SK-N-SH (cell line): ENCODE results near the gene NEBL. TPM values are rescaled to one million over a fixed set of nuclear protein-coding genes. Genes with fewer than 3 reads are reported as not detected.

Experiments
- CTCF ChIA-PET: fragments of 300-600, 350-600 bp; formaldehyde crosslinking; extraction: SDS; loops from one replicate; lab custom pipeline; 2021; lab: Yijun Ruan, JAX
- POLR2A ChIA-PET: fragments of 350-600 bp; sonication (Branson Sonifier 250); formaldehyde crosslinking; extraction: SDS; loops from one replicate; lab custom pipeline; 2020; ENCODE audit warnings: antibody characterized with exemption, inconsistent platforms; lab: Yijun Ruan, JAX
- DNase-seq: peaks from one replicate; pipeline ENCODE4 v3.0.0; 2012
- H2AFZ ChIP-seq: fragments of 200-600 bp; sonication (generic); 2 replicates; pipeline ENCODE4 v1.8.1; 2016; ENCODE audit warnings: antibody characterized with exemption, mild to moderate bottlenecking, low read depth
- H3F3A ChIP-seq: fragments of 200-600 bp; sonication (generic); replicated peaks from 2 replicates; pipeline ENCODE3; 2016; ENCODE audit warnings: antibody characterized with exemption, mild to moderate bottlenecking; ENCODE audit not compliant: insufficient read depth
- H3K27ac ChIP-seq, 2 experiments: fragments of 200-500 bp in 1 of 2; fragments of 200-600 bp in 1 of 2; sonication (Bioruptor generic) in 1 of 2; sonication (generic), shearing (Covaris generic) in 1 of 2; 2 replicates each; pipeline versions ENCODE4 v1.5.1 to v1.6.1; 2014 to 2016; ENCODE audit warnings: low read depth in 2 of 2, inconsistent platforms in 1 of 2, low read length in 1 of 2, mild to moderate bottlenecking in 1 of 2, mixed read lengths in 1 of 2
- H3K27me3 ChIP-seq: fragments of 200-600 bp; sonication (generic), shearing (Covaris generic); 2 replicates; pipeline ENCODE4 v1.6.1; 2016; ENCODE audit warnings: mixed run types; ENCODE audit not compliant: insufficient read depth
- H3K36me3 ChIP-seq, 2 experiments: fragments of 200-500 bp in 1 of 2; fragments of 200-600 bp in 1 of 2; sonication (Bioruptor generic) in 1 of 2; sonication (generic) in 1 of 2; replicated peaks in 1 of 2; 2 replicates each; pipeline versions ENCODE3 to v1.5.1; 2014 to 2016; ENCODE audit warnings: low read length in 1 of 2, mild to moderate bottlenecking in 1 of 2; ENCODE audit not compliant: insufficient read depth in 2 of 2, control insufficient read depth in 1 of 2
- H3K4me1 ChIP-seq, 2 experiments: fragments of 200-500 bp in 1 of 2; fragments of 200-600 bp in 1 of 2; sonication (Bioruptor generic) in 1 of 2; sonication (generic), shearing (Covaris generic) in 1 of 2; 2 replicates each; pipeline versions ENCODE4 v1.5.1 to v1.6.1; 2014 to 2016; ENCODE audit warnings: low read depth in 1 of 2, low read length in 1 of 2, mixed run types in 1 of 2; ENCODE audit not compliant: insufficient read depth in 2 of 2, control insufficient read depth in 1 of 2
- H3K4me2 ChIP-seq: fragments of 200-600 bp; sonication (generic), shearing (Covaris generic); 2 replicates; pipeline ENCODE4 v1.6.1; 2017; ENCODE audit warnings: mixed run types
- H3K4me3 ChIP-seq, 2 experiments: fragments of 200-500 bp in 1 of 2; fragments of 200-600 bp in 1 of 2; sonication (Bioruptor generic) in 1 of 2; sonication (generic), shearing (Covaris generic) in 1 of 2; 2 replicates each; pipeline versions ENCODE4 v1.5.1 to v1.8.1; 2014 to 2016; ENCODE audit warnings: low read depth in 2 of 2, inconsistent platforms in 1 of 2, low read length in 1 of 2, mild to moderate bottlenecking in 1 of 2, mixed read lengths in 1 of 2, moderate library complexity in 1 of 2
- H3K79me2 ChIP-seq: fragments of 200-600 bp; sonication (generic); 2 replicates; pipeline ENCODE4 v1.8.1; 2017; ENCODE audit warnings: mild to moderate bottlenecking; ENCODE audit not compliant: insufficient read depth
- H3K9ac ChIP-seq: fragments of 200-600 bp; sonication (generic); 2 replicates; pipeline ENCODE4 v1.6.1; 2017; ENCODE audit warnings: mixed run types
- H3K9me2 ChIP-seq: fragments of 200-600 bp; sonication (generic); 2 replicates; pipeline ENCODE4 v1.6.1; 2017; ENCODE audit warnings: mixed run types
- H3K9me3 ChIP-seq: fragments of 200-600 bp; sonication (generic); 2 replicates; pipeline ENCODE4 v1.6.1; 2017; ENCODE audit warnings: mixed run types, mild to moderate bottlenecking, moderate library complexity
- H4K20me1 ChIP-seq: fragments of 200-600 bp; sonication (generic); 2 replicates; pipeline ENCODE4 v1.6.1; 2017; ENCODE audit warnings: mild to moderate bottlenecking, mixed run types; ENCODE audit not compliant: insufficient read depth
- CHD2 ChIP-seq: fragments of 150-350 bp; IDR thresholded peaks from 2 replicates; pipeline ENCODE4 v1.6.1; 2018; ENCODE audit warnings: low read length; ENCODE audit not compliant: partially characterized antibody
- CTCF ChIP-seq: fragments of 200-600 bp; sonication (generic); IDR thresholded peaks from 2 replicates; pipeline ENCODE4 v1.6.1; 2017; ENCODE audit warnings: antibody characterized with exemption, mild to moderate bottlenecking, moderate library complexity
- ELF1 ChIP-seq: IDR thresholded peaks from 2 replicates; pipeline ENCODE4 v1.4.0; 2012
- EP300 ChIP-seq, 2 experiments: IDR thresholded peaks; 2 replicates each; pipeline versions ENCODE4 v1.4.0 to v1.6.1; 2012; ENCODE audit warnings: borderline replicate concordance in 1 of 2, low read depth in 1 of 2, low read length in 1 of 2
- EZH2phosphoT487 ChIP-seq: fragments of 200-600 bp; sonication (generic); IDR thresholded peaks from 2 replicates; pipeline ENCODE4 v1.6.1; 2017; ENCODE audit warnings: low read depth, mixed run types, mild to moderate bottlenecking, antibody characterized with exemption, moderate library complexity, borderline replicate concordance
- FOXM1 ChIP-seq: IDR thresholded peaks from 2 replicates; pipeline ENCODE4 v1.4.0; 2012; ENCODE audit warnings: low read depth, mild to moderate bottlenecking
- GABPA ChIP-seq: IDR thresholded peaks from 2 replicates; pipeline ENCODE4 v1.4.0; 2012; ENCODE audit warnings: low read depth, mild to moderate bottlenecking
- GATA2 ChIP-seq: sonication (generic); formaldehyde crosslinking; IDR thresholded peaks from 2 replicates; pipeline ENCODE4 v1.5.0; 2020; ENCODE audit warnings: mild to moderate bottlenecking, missing genetic modification reagents
- IRF3 ChIP-seq: fragments of 150-350 bp; IDR thresholded peaks from 2 replicates; pipeline ENCODE4 v1.6.1; 2016; ENCODE audit warnings: mild to moderate bottlenecking, low read depth, low read length
- MAX ChIP-seq: IDR thresholded peaks from 2 replicates; pipeline ENCODE4 v1.4.0; 2012; ENCODE audit warnings: low read depth
- NFIC ChIP-seq: IDR thresholded peaks from 2 replicates; pipeline ENCODE4 v1.4.0; 2012; ENCODE audit warnings: borderline replicate concordance
- NRF1 ChIP-seq: IDR thresholded peaks from 2 replicates; pipeline ENCODE4 v1.6.1; 2012; ENCODE audit warnings: low read depth, mild to moderate bottlenecking, low read length
- PBX3 ChIP-seq: IDR thresholded peaks from 2 replicates; pipeline ENCODE4; 2012
- RAD21 ChIP-seq: IDR thresholded peaks from 2 replicates; pipeline ENCODE4 v1.6.1; 2012; ENCODE audit warnings: mild to moderate bottlenecking, low read length
- RCOR1 ChIP-seq: fragments of 150-350 bp; IDR thresholded peaks from 2 replicates; pipeline ENCODE4 v1.6.1; 2017; ENCODE audit warnings: antibody characterized with exemption, low read length
- RXRA ChIP-seq: IDR thresholded peaks from 2 replicates; pipeline ENCODE4 v1.4.0; 2012; ENCODE audit warnings: low read depth, mild to moderate bottlenecking, borderline replicate concordance
- SMC3 ChIP-seq: IDR thresholded peaks from 2 replicates; pipeline ENCODE4 v1.6.1; 2012; ENCODE audit warnings: low read depth, low read length, improper control_type of control experiment
- TCF12 ChIP-seq: IDR thresholded peaks from 2 replicates; pipeline ENCODE4 v1.4.0; 2012
- TEAD4 ChIP-seq: IDR thresholded peaks from 2 replicates; pipeline ENCODE4 v1.4.0; 2012; ENCODE audit warnings: mild to moderate bottlenecking, borderline replicate concordance; ENCODE audit not compliant: insufficient read depth
- USF1 ChIP-seq: IDR thresholded peaks from 2 replicates; pipeline ENCODE4 v1.4.0; 2012; ENCODE audit warnings: low read depth, borderline replicate concordance
- WGBS: methylation state at CpG from one replicate; pipeline ENCODE4 v1.1.6; 2017; ENCODE audit warnings: low lambda C conversion rate; 5-methylcytosine and 5-hydroxymethylcytosine counted together
- polyA plus RNA-seq, 3 experiments: library from polyadenylated mRNA; depleted of rRNA; stranded (reverse); fragments of >200 nt; gene quantifications; 2 replicates each; pipeline ENCODE4 v1.2.3, GENCODE V29; 2012

The NEBL gene
- polyA plus RNA-seq, 1 of the 3 experiments (the other 2 are of a cell fraction), result 0.58 TPM

GRCh38 chr10:20908391-20908790 is 11.3 kb upstream of the NEBL start:
- no peak for DNase-seq
- H3K4me1 ChIP-seq, result peaks cover 0 to 4% of the 10 kb centered on the region in 2 experiments; a peak in 2 of 4 replicates
- 50% methylated on average over 3 of the region's 3 CpGs for WGBS
- H3K36me3 ChIP-seq, result peaks cover 0 to 10% of the 10 kb centered on the region in 2 experiments
- no peaks in the 10 kb centered on the region for H3K27me3 ChIP-seq
- H3F3A ChIP-seq, result no peaks in the 10 kb centered on the region
- H3K4me3 ChIP-seq, result no peak overlapping the region
- no peak overlapping the region; a peak in 1 of 4 replicates for H3K27ac ChIP-seq
- TF ChIP-seq CTCF, result no peak
- no peak for TF ChIP-seq IRF3
- no peak for TF ChIP-seq GABPA
- TF ChIP-seq EP300 (IDR thresholded peaks at IDR 0.05; ENCODE audit: borderline replicate concordance in 1 of 2, low read depth in 1 of 2, low read length in 1 of 2), result no peak
- no peak for TF ChIP-seq GATA2 (CRISPR knock-in tag)
- no peak for TF ChIP-seq RCOR1
- no peak for TF ChIP-seq TCF12
- no peak for TF ChIP-seq FOXM1
- no peak overlapping the region for H3K4me2 ChIP-seq
- ChIA-PET CTCF (interaction anchor here (1.5 kb wide), 1 partner anchor 9 kb away, joined by 4 read pairs; no protein-coding TSS in a partner anchor), POLR2A (no interaction called here)
- H3K9me2 ChIP-seq, result no peaks in the 10 kb centered on the region
- no peaks in the 10 kb centered on the region for H3K9me3 ChIP-seq
- no peak overlapping the region for H2AFZ ChIP-seq
- H3K9ac ChIP-seq, result no peak overlapping the region
- H4K20me1 ChIP-seq, result no peaks in the 10 kb centered on the region
- no peaks in the 10 kb centered on the region for H3K79me2 ChIP-seq

GRCh38 chr10:20903635-20904390 is 6.7 kb upstream of the NEBL start:
- Histone ChIP-seq H4K20me1 (no peaks in the 10 kb centered on the region), H3K9me2 (no peaks in the 10 kb centered on the region), H3K79me2 (no peaks in the 10 kb centered on the region), H3K36me3 (peaks cover 0 to 11% of the 10 kb centered on the region in 2 experiments), H3K27ac (no peak overlapping the region), H2AFZ (no peak overlapping the region), H3K27me3 (no peaks in the 10 kb centered on the region), H3F3A (no peaks in the 10 kb centered on the region), H3K4me3 (no peak overlapping the region), H3K9me3 (no peaks in the 10 kb centered on the region), H3K4me2 (no peak overlapping the region), H3K4me1 (no peaks in the 10 kb centered on the region), H3K9ac (no peak overlapping the region)
- WGBS, result 50% methylated on average over 5 of the region's 5 CpGs
- TF ChIP-seq RAD21, result no peak
- no peak for TF ChIP-seq NRF1
- no peak for TF ChIP-seq NFIC
- no peak for TF ChIP-seq MAX
- no peak for TF ChIP-seq RXRA
- no peak for TF ChIP-seq USF1
- TF ChIP-seq CHD2, result no peak
- no peak for TF ChIP-seq SMC3
- TF ChIP-seq ELF1, result no peak
- no peak for TF ChIP-seq RCOR1
- no peak for TF ChIP-seq GABPA
- no peak for TF ChIP-seq EZH2phosphoT487
- no peak for TF ChIP-seq PBX3
- TF ChIP-seq TEAD4, result no peak
- no peak for TF ChIP-seq IRF3
- DNase-seq, result no peak
- ChIA-PET POLR2A (no interaction called here), CTCF (interaction anchor here (0.6 kb wide), 1 partner anchor 961 kb away, joined by 3 read pairs; no protein-coding TSS in a partner anchor)
